HCT116 (cell line): ENCODE measurements around the gene HPCA. TPM values are rescaled to one million over a fixed set of nuclear protein-coding genes. Genes with fewer than 3 reads are reported as not detected.

Experiments used
- ATAC-seq: fragments of 200-7000 bp; cut with Tn5 transposase; 2 replicates; pipeline ENCODE4 v1.9.1; 2020; ENCODE audit warnings: mild to moderate bottlenecking, moderate library complexity
- BruUV-seq: library from RNA; stranded (reverse); fragments of 400-500 nt; replicated peaks from 2 replicates; lab custom pipeline; 2021; lab: Mats Ljungman, UMichigan
- CTCF ChIA-PET: fragments of 300-600 bp; sonication (Branson Sonifier 250); formaldehyde crosslinking; loops from one replicate; lab custom pipeline; 2021; ENCODE audit warnings: antibody characterized with exemption; lab: Charles Lee
- POLR2A ChIA-PET: fragments of 300-600, 350-600 bp; sonication (Branson Sonifier 250); formaldehyde crosslinking; loops from one replicate; lab custom pipeline; 2021; ENCODE audit warnings: antibody characterized with exemption; lab: Charles Lee
- RAD21 ChIA-PET, 2 experiments: fragments of 300-600 bp; sonication (Branson Sonifier 250); formaldehyde crosslinking; loops; one replicate each; lab custom pipeline; 2023; ENCODE audit warnings: low total read pairs in 2 of 2; ENCODE audit not compliant: uncharacterized antibody in 2 of 2, unreplicated experiment in 2 of 2, low non-redundant PET in 1 of 2; lab: Charles Lee
- DNase-seq: peaks from one replicate; pipeline ENCODE4 v3.0.0-alpha.2; 2010; ENCODE audit warnings: low read depth, low spot score
- H2AFZ ChIP-seq: fragments of 200-600 bp; shearing (Covaris generic), sonication (generic); 2 replicates; pipeline ENCODE4 v1.6.1; 2017; ENCODE audit warnings: low read depth, mixed run types, mixed read lengths, antibody characterized with exemption, low read length; ENCODE audit not compliant: poor library complexity, severe bottlenecking
- H3K27ac ChIP-seq: 2 replicates; pipeline ENCODE4 v1.5.1; 2012; ENCODE audit warnings: low read depth, low read length
- H3K27me3 ChIP-seq: fragments of 200-600 bp; sonication (generic); 2 replicates; pipeline ENCODE4 v1.6.1; 2016; ENCODE audit warnings: mixed run types, low read length, mixed read lengths; ENCODE audit not compliant: insufficient read depth
- H3K36me3 ChIP-seq, 2 experiments: fragments of 200-500 bp in 1 of 2; fragments of 200-600 bp in 1 of 2; sonication (Bioruptor generic) in 1 of 2; sonication (generic) in 1 of 2; 2 replicates each; pipeline versions ENCODE4 v1.5.1 to v1.6.1; 2014 to 2016; ENCODE audit warnings: low read length in 2 of 2, inconsistent platforms in 1 of 2, mixed read lengths in 1 of 2, mixed run types in 1 of 2; ENCODE audit not compliant: insufficient read depth in 2 of 2, control insufficient read depth in 1 of 2
- H3K4me1 ChIP-seq, 2 experiments: fragments of 200-600 bp in 1 of 2; sonication (generic) in 1 of 2; 2 replicates each; pipeline versions ENCODE4 v1.5.1 to v1.6.1; 2012 to 2017; ENCODE audit warnings: low read length in 2 of 2, inconsistent platforms in 1 of 2, mild to moderate bottlenecking in 1 of 2, mixed read lengths in 1 of 2, mixed run types in 1 of 2, moderate library complexity in 1 of 2; ENCODE audit not compliant: insufficient read depth in 2 of 2, control insufficient read depth in 1 of 2
- H3K4me2 ChIP-seq: fragments of 200-600 bp; sonication (generic); 2 replicates; pipeline ENCODE4 v1.6.1; 2017; ENCODE audit warnings: mixed run types, low read length, mixed read lengths
- H3K4me3 ChIP-seq, 2 experiments: fragments of 200-600 bp in 1 of 2; sonication (generic) in 1 of 2; replicated peaks in 1 of 2; 2 replicates each; pipeline ENCODE4 v1.5.1; 2011 to 2016; ENCODE audit warnings: low read length in 2 of 2, control low read depth in 1 of 2, low read depth in 1 of 2, mild to moderate bottlenecking in 1 of 2, mixed read lengths in 1 of 2, mixed run types in 1 of 2
- H3K79me2 ChIP-seq: fragments of 200-600 bp; sonication (generic); 2 replicates; pipeline ENCODE4 v1.6.1; 2017; ENCODE audit warnings: mild to moderate bottlenecking, mixed run types, low read length, moderate library complexity, mixed read lengths; ENCODE audit not compliant: insufficient read depth
- H3K9ac ChIP-seq: fragments of 200-600 bp; sonication (generic); 2 replicates; pipeline ENCODE4 v1.6.1; 2016; ENCODE audit warnings: low read length, mixed read lengths
- H3K9me2 ChIP-seq: fragments of 200-600 bp; sonication (generic), shearing (Covaris generic); 2 replicates; pipeline ENCODE4 v1.6.1; 2017; ENCODE audit warnings: mixed run types, mild to moderate bottlenecking, moderate library complexity; ENCODE audit not compliant: insufficient read depth
- H3K9me3 ChIP-seq, 2 experiments: fragments of 200-500 bp in 1 of 2; fragments of 200-600 bp in 1 of 2; sonication (Bioruptor generic) in 1 of 2; sonication (generic) in 1 of 2; 2 replicates each; pipeline ENCODE4 v1.6.1; 2014 to 2017; ENCODE audit warnings: low read length in 2 of 2, mixed read lengths in 2 of 2, inconsistent platforms in 1 of 2, low read depth in 1 of 2, mild to moderate bottlenecking in 1 of 2, mixed run types in 1 of 2, moderate library complexity in 1 of 2; ENCODE audit not compliant: control insufficient read depth in 1 of 2, insufficient read depth in 1 of 2
- H4K20me1 ChIP-seq: fragments of 200-600 bp; sonication (generic), shearing (Covaris generic); 2 replicates; pipeline ENCODE4 v1.6.1; 2017; ENCODE audit warnings: mixed run types, mild to moderate bottlenecking, moderate library complexity; ENCODE audit not compliant: insufficient read depth
- CTCF ChIP-seq, 3 experiments: fragments of 200-600 bp in 1 of 3; sonication (generic) in 1 of 3; IDR thresholded peaks in 2 of 3; conservative IDR thresholded peaks in 1 of 3; 2 replicates each; pipeline ENCODE4 v1.5.1; 2012 to 2017; ENCODE audit warnings: low read depth in 2 of 3, low read length in 2 of 3, antibody characterized with exemption in 1 of 3, borderline replicate concordance in 1 of 3, control low read depth in 1 of 3, mild to moderate bottlenecking in 1 of 3, mixed read lengths in 1 of 3, mixed run types in 1 of 3, moderate library complexity in 1 of 3; ENCODE audit not compliant: insufficient read depth in 1 of 3
- EZH2 ChIP-seq: fragments of 200-600 bp; sonication (generic); IDR thresholded peaks from 2 replicates; pipeline ENCODE4 v1.6.1; 2017; ENCODE audit warnings: antibody characterized with exemption, mixed run types
- POLR2AphosphoS5 ChIP-seq: IDR thresholded peaks from 2 replicates; pipeline ENCODE4 v1.6.1; 2011; ENCODE audit warnings: mild to moderate bottlenecking, low read depth, low read length, moderate library complexity
- TCF7L2 ChIP-seq: IDR thresholded peaks from 2 replicates; pipeline ENCODE4 v1.7.0; 2011; ENCODE audit warnings: borderline replicate concordance, inconsistent platforms; ENCODE audit not compliant: insufficient read depth, insufficient read length; ENCODE audit errors: extremely low read depth
- ZBTB33 ChIP-seq: IDR thresholded peaks from 2 replicates; pipeline ENCODE4 v1.6.1; 2011; ENCODE audit warnings: mild to moderate bottlenecking, low read length, moderate library complexity; ENCODE audit not compliant: insufficient replicate concordance; ENCODE audit errors: extremely low read depth
- intact Hi-C: fragments of 100-400 bp; cut with micrococcal nuclease; formaldehyde crosslinking; loops from 2 replicates; pipeline ENCODE4 v1.10.0; 2022
- total RNA-seq: library from RNA; stranded (reverse); gene quantifications from one replicate; pipeline ENCODE4 v1.2.1, GENCODE V29; 2021; ENCODE audit not compliant: unreplicated experiment

Gene HPCA
- total RNA-seq, 1 experiment from 2014 or later: 0.15 TPM

GRCh38 chr1:32891630-32892029, 5.3 kb downstream of the HPCA start (continued):
- TF ChIP-seq TCF7L2: no peak
- TF ChIP-seq EZH2: no peak

- RAD21 ChIA-PET: no interaction called here
- no peak overlapping the region for H2AFZ ChIP-seq
These were observed 6.3 kb downstream of the HPCA start for GRCh38 chr1:32892368-32893197.

More at GRCh38 chr1:32892368-32893197, 6.3 kb downstream of the HPCA start:
- Histone ChIP-seq H3K9me3 (no peaks in the 10 kb centered on the region), H3K4me3 (peak overlapping the region; percentile 32 to 52), H3K9me2 (no peaks in the 10 kb centered on the region), H3K36me3 (peaks cover 0 to 7% of the 10 kb centered on the region in 2 experiments; a peak in 1 of 4 replicates), H3K4me2 (peak overlapping the region; percentile 76), H4K20me1 (no peaks in the 10 kb centered on the region), H3K27me3 (no peaks in the 10 kb centered on the region), H3K4me1 (peaks cover 0 to 14% of the 10 kb centered on the region in 2 experiments; a peak in 1 of 4 replicates), H3K27ac (peak overlapping the region; percentile 26; the same call in 1 of the 2 replicates), H3K9ac (peak overlapping the region; percentile 45), H3K79me2 (no peaks in the 10 kb centered on the region)
- no TSS peak for BruUV-seq
- ChIA-PET POLR2A (no interaction called here), CTCF (interaction anchor here (0.8 to 1.8 kb wide), 6 partner anchors 11 to 72 kb away, joined by 3 to 4 read pairs (median 4); partner anchors contain the start of gene RNF19B)
- intact Hi-C loops: no loop called here
- TF ChIP-seq POLR2AphosphoS5 (peak; percentile 25; the same call in 1 of the 2 replicates), ZBTB33 (no peak), CTCF (IDR thresholded peaks at IDR 0.05 in 2 of 3, conservative IDR thresholded peaks at IDR 0.05 in 1 of 3; ENCODE audit: borderline replicate concordance in 1 of 3, insufficient read depth in 1 of 3, low read depth in 2 of 3, low read length in 2 of 3) (peak; percentile 20 to 70 (median 59); a peak in 5 of 6 replicates)
- peak; percentile 77 for ATAC-seq
- DNase-seq: no peak
